H1 (cell line): Measurements from ENCODE around the gene DAPK2. TPM values are rescaled to one million over a fixed set of nuclear protein-coding genes. Genes with fewer than 3 reads are reported as not detected.

Source experiments
- CHD1 ChIP-seq: IDR thresholded peaks from 2 replicates; pipeline ENCODE4 v1.6.1; 2012; ENCODE audit warnings: low read depth, low read length, improper control_type of control experiment
- CHD2 ChIP-seq: IDR thresholded peaks from 2 replicates; pipeline ENCODE4 v1.6.1; 2012; ENCODE audit warnings: low read length, improper control_type of control experiment
- MAFK ChIP-seq: IDR thresholded peaks from 2 replicates; pipeline ENCODE4 v1.6.1; 2012; ENCODE audit warnings: low read depth, mild to moderate bottlenecking, improper control_type of control experiment, low read length
- NRF1 ChIP-seq: IDR thresholded peaks from 2 replicates; pipeline ENCODE4 v1.6.1; 2011; ENCODE audit warnings: mild to moderate bottlenecking, low read depth, low read length, improper control_type of control experiment
- SIN3A ChIP-seq, 2 experiments: IDR thresholded peaks in 1 of 2; conservative IDR thresholded peaks in 1 of 2; 2 replicates each; pipeline ENCODE4 v1.6.1; 2011 to 2012; ENCODE audit warnings: low read length in 2 of 2, improper control_type of control experiment in 1 of 2, low read depth in 1 of 2, mild to moderate bottlenecking in 1 of 2
- SUZ12 ChIP-seq: fragments of 200-600 bp; sonication (generic); IDR thresholded peaks from 2 replicates; pipeline ENCODE4 v1.6.1; 2012; ENCODE audit warnings: mild to moderate bottlenecking, inconsistent platforms, low read length, moderate library complexity, mixed read lengths
- TAF7 ChIP-seq: optimal IDR thresholded peaks from 2 replicates; pipeline ENCODE3; 2011; ENCODE audit warnings: low read depth, mild to moderate bottlenecking, inconsistent platforms, low read length, moderate library complexity, borderline replicate concordance
- polyA plus RNA-seq, 7 experiments: library from polyadenylated mRNA; depleted of rRNA in 3 of 7; stranded (reverse) in 5 of 7; unstranded in 2 of 7; fragments of >200 nt in 5 of 7; fragments of 200-250 nt in 2 of 7; gene quantifications; 1 replicate in 5 of 7; 2 replicates in 1 of 7; 4 replicates in 1 of 7; pipeline versions ENCODE4 v1.2.1 to v1.2.3, GENCODE V29; 2011 to 2013; ENCODE audit warnings: missing spikeins in 2 of 7, mixed read lengths in 2 of 7
- total RNA-seq: library from RNA; stranded (reverse); fragmentation: NEBNext Ultra II Directional; extraction: Animal tissue kit (Norgen Biotek cat#: 25700); gene quantifications from 2 replicates; pipeline ENCODE4 v1.2.1, GENCODE V29; 2021
- TF ChIP-seq, protein P1 (sequence below): IDR thresholded peaks from 2 replicates; pipeline ENCODE4 v1.6.1; 2012; ENCODE audit warnings: inconsistent platforms

The DAPK2 gene
- total and polyA plus RNA-seq, 2 of the 8 experiments (the other 6 are each of a cell fraction or from before 2014, with no cell fraction given) = 1.8 to 2.9 TPM

DNA sequence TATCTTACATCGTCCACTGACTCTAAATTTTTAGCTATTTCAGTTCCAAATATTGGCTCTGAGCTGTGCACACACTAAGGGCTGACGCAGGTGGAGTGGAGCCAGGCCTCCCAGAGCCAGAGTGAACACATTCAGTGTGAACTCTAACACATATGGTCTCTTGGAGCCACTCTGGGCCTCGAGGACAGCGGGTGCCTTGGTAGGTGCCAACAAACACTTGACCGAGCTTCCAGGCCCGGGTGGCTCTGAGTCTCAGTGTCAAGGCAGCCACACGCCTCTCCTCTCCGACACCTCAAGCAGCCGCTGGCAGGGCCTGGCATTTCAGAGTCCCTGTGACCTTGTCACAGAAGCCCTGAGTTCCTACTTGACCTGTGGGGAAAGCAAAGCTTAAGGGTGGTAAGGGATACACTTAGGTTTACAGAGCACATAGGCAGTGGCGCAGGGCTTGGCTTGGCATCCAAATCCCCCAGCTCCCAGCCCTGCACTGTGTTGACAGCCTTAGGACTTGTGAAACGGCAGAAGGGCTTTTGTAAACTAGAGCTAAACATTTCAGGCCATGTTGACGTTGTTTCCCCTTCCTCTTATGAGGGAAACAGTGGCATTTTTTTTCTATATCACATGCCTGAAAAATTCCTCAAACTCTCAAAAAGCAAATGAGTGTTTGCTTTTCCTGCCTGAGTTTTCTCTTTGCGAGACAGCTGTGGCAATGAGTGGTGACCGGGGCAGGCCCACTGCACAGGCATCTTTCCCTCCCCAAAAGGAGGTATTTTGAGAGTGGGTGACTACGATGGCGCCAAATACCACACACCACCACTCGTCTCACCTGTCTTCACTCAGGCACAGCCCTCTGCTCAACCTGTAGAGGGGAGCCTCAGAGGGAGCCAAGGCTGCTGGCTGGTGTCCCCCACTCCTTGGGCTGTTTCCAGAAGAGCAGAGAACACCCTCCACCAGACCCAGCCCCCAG lies 60.8 kb downstream of the DAPK2 start (continued):
- TF ChIP-seq NRF1 (no peak), MAFK (no peak), TAF7 (no peak), SUZ12 (no peak), CHD1 (no peak), SIN3A (conservative IDR thresholded peaks at IDR 0.05 in 1 of 2, IDR thresholded peaks at IDR 0.05 in 1 of 2; ENCODE audit: low read depth in 1 of 2, low read length in 2 of 2) (no peak), CHD2 (no peak)
- TF ChIP-seq, protein P1, sequence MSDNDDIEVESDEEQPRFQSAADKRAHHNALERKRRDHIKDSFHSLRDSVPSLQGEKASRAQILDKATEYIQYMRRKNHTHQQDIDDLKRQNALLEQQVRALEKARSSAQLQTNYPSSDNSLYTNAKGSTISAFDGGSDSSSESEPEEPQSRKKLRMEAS = no peak
- TF ChIP-seq, all 59 proteins: peak for 0
